ENCODE measurements around the gene GNG2. TPM values are rescaled to one million over a fixed set of nuclear protein-coding genes. Genes with fewer than 3 reads are reported as not detected.

Gene GNG2
- polyA plus RNA-seq, 1 of the 3 experiments (the other 2 are of a cell fraction): 17.8 TPM

DNA sequence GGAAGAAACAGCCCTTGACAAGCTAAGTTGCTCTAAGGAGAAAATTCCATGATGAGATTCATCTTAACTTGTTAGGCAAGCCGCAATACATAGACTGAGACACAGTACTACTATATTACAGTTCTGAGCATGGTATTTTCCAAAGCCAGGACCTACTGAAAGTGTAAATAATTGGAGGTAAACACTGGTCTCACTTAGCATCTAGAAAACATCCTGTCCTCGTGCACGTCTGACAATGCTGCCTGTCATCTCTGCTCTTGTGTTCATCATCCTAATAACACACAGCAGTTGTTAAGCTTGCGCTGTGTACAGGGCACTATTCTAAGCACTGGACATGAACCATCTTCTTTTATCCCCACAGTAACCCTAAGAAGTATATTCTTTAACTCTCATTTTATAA lies 64.2 kb downstream of the GNG2 start:
- Histone ChIP-seq H3K4me1 (ENCODE audit: control insufficient read depth in 1 of 2, insufficient read depth in 2 of 2, low read depth in 1 of 2, low read length in 1 of 2) (peaks cover 7 to 10% of the 10 kb centered on the region in 2 experiments; a peak in 2 of 4 replicates), H3K27me3 (ENCODE audit: insufficient read depth) (no peaks in the 10 kb centered on the region), H3F3A (replicated peaks; ENCODE audit: insufficient read depth) (peaks cover 7% of the 10 kb centered on the region), H2AFZ (ENCODE audit: low read depth) (no peak overlapping the region), H4K20me1 (ENCODE audit: insufficient read depth) (no peaks in the 10 kb centered on the region), H3K9me2 (no peaks in the 10 kb centered on the region), H3K9ac (no peak overlapping the region), H3K36me3 (replicated peaks in 1 of 2; ENCODE audit: control insufficient read depth in 1 of 2, insufficient read depth in 2 of 2, low read length in 1 of 2) (no peaks in the 10 kb centered on the region), H3K4me3 (ENCODE audit: low read depth in 2 of 2, low read length in 1 of 2) (no peak overlapping the region), H3K79me2 (ENCODE audit: insufficient read depth) (no peaks in the 10 kb centered on the region), H3K27ac (ENCODE audit: low read depth in 2 of 2, low read length in 1 of 2) (no peak overlapping the region), H3K9me3 (no peaks in the 10 kb centered on the region), H3K4me2 (no peak overlapping the region)
- 91% methylated on average over 4 of the region's 4 CpGs for WGBS (ENCODE audit: low lambda C conversion rate)
- no peak for DNase-seq
- no peak for TF ChIP-seq RXRA (IDR thresholded peaks at IDR 0.05; ENCODE audit: borderline replicate concordance, low read depth)
- TF ChIP-seq POLR2AphosphoS5 (IDR thresholded peaks at IDR 0.05; ENCODE audit: low read depth, low read length): no peak
- TF ChIP-seq YY1 (IDR thresholded peaks at IDR 0.05; ENCODE audit: low read depth): no peak
- TF ChIP-seq TEAD4 (IDR thresholded peaks at IDR 0.05; ENCODE audit: borderline replicate concordance, insufficient read depth): no peak
- TF ChIP-seq RAD21 (IDR thresholded peaks at IDR 0.05; ENCODE audit: low read length): no peak
- TF ChIP-seq ZBTB33 (IDR thresholded peaks at IDR 0.05; ENCODE audit: borderline replicate concordance, low read depth): no peak
- no peak for TF ChIP-seq EP300 (IDR thresholded peaks at IDR 0.05; ENCODE audit: borderline replicate concordance in 1 of 2, low read depth in 1 of 2, low read length in 1 of 2)
- no peak for TF ChIP-seq MXI1 (IDR thresholded peaks at IDR 0.05; ENCODE audit: low read depth, low read length)
- no peak for TF ChIP-seq PBX3 (IDR thresholded peaks at IDR 0.05)
- no peak for TF ChIP-seq IRF3 (IDR thresholded peaks at IDR 0.05; ENCODE audit: low read depth, low read length)
- TF ChIP-seq TAF1 (IDR thresholded peaks at IDR 0.05; ENCODE audit: borderline replicate concordance, low read depth, low read length): no peak
- TF ChIP-seq, protein P1, sequence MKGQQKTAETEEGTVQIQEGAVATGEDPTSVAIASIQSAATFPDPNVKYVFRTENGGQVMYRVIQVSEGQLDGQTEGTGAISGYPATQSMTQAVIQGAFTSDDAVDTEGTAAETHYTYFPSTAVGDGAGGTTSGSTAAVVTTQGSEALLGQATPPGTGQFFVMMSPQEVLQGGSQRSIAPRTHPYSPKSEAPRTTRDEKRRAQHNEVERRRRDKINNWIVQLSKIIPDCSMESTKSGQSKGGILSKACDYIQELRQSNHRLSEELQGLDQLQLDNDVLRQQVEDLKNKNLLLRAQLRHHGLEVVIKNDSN (IDR thresholded peaks at IDR 0.05; ENCODE audit: borderline replicate concordance, low read depth): no peak
- no peak for TF ChIP-seq RFX5 (IDR thresholded peaks at IDR 0.05; ENCODE audit: low read length)
- ChIA-PET CTCF (interaction anchor here (1.0 kb wide), 1 partner anchor 641 kb away, joined by 3 read pairs; no protein-coding TSS in a partner anchor), POLR2A (no interaction called here)

Measured in SK-N-SH (cell line).